ENCODE results near the gene ING5. TPM values are rescaled to one million over a fixed set of nuclear protein-coding genes. Genes with fewer than 3 reads are reported as not detected.

Gene ING5
- total and polyA plus RNA-seq, 9 donors, result 24.9 to 57.1 (median 39.6) TPM

DNA sequence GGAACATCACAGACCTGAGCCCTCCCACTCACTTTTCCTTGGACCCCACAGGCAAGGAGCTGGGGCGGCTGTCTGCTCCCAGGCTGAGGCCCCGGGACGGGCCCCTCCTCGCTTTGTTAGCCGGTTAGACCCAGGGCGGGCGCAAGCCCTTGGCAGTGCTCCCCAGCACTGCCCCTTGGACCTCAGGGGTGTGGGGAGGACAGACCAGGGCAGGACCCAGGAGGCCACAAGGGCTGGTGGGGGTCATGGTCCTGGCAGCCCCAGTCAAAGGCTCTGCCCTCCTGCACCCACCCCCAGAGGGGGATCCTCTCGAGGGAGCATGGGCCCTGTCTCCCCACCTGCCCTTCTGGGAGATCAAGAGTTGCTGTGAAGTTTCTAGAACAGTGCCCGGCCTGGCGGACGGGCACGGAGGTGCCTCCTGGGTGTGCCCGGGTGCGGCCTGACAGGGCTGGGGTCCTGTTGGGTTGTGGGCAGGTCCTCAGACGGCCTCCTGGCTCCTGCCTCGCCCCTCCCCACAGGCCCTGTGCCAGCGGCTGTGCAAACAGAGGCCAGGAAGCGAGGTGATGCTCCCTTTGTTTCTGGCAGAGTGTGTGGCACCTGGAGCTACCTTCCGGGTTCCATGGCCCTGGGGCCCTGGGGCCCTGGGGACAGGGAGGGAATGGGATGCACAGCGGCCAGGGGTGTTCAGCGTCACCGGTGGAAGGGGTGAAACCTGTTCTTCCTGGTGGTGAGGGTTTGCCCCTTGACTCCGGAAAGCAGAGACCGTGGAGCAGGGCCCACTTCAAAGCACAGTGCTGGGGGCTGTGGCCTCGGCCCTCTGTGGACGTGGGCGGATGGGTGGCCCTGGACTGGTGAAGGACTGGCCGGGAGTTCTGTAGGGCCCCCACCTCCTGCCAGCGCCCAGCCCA lies 71.9 kb downstream of the ING5 start:
- DNase-seq, result peak in 3 of 5 donors; percentile 15 to 38 (median 20)
- TF ChIP-seq, protein P1, sequence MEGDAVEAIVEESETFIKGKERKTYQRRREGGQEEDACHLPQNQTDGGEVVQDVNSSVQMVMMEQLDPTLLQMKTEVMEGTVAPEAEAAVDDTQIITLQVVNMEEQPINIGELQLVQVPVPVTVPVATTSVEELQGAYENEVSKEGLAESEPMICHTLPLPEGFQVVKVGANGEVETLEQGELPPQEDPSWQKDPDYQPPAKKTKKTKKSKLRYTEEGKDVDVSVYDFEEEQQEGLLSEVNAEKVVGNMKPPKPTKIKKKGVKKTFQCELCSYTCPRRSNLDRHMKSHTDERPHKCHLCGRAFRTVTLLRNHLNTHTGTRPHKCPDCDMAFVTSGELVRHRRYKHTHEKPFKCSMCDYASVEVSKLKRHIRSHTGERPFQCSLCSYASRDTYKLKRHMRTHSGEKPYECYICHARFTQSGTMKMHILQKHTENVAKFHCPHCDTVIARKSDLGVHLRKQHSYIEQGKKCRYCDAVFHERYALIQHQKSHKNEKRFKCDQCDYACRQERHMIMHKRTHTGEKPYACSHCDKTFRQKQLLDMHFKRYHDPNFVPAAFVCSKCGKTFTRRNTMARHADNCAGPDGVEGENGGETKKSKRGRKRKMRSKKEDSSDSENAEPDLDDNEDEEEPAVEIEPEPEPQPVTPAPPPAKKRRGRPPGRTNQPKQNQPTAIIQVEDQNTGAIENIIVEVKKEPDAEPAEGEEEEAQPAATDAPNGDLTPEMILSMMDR (IDR thresholded peaks at IDR 0.05), result no peak
- no peak for TF ChIP-seq POLR2A (IDR thresholded peaks at IDR 0.05)
- TF ChIP-seq EP300 (IDR thresholded peaks at IDR 0.05), result no peak
- no peak overlapping the region for H3K4me3 ChIP-seq
- H3K4me1 ChIP-seq (ENCODE audit: insufficient read depth), result peaks cover 3% of the 10 kb centered on the region
- intact Hi-C loops (cut with DNase I), result no loop called here
- no peaks in the 10 kb centered on the region for H3K36me3 ChIP-seq
- no peaks in the 10 kb centered on the region for H3K9me3 ChIP-seq
- H3K27ac ChIP-seq, result no peak overlapping the region
- 51 to 63% (median 57%) methylated on average over 23 to 29 of the region's 29 CpGs for WGBS, 3 donors
- no peaks in the 10 kb centered on the region for H3K27me3 ChIP-seq

DNA sequence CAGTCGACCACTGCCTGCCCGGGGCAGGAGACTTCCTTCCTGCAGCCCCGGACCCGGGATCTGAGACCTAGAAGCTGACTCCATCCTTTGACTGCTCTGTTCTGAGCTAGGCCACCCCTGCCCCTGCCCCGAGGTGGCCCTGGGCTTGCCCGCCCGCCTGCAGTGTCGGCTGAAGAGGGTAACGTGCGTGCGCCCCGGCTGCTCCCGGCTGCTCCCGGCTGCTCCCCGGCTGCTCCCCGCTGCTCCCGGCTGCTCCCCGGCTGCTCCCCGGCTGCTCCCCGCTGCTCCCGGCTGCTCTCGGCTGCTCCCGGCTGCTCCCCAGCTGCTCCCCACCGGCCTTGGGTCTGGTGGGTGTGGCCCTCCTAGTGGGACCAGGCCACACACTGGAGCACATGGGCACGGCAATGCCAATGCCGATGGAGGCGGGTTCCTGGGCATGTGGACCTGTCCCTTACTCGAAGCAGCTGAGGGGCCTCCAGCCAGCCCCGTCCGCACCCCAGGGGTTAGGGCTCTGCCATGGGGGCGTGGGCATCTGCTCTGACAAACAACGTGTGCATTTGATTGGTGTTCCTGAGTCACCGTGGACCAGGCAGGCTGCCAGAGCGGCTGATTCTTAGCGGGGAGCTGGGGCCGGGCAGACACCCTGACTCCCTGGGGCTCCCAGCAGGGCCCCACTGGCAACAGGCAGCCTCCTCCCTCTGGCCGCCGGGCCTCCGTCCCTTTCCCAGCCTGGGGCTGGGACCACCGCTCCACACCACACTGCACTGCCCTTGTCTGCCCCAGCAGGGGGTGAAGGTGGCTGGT lies 72.8 kb downstream of the ING5 start:
- DNase-seq, result peak in 3 of 5 donors; percentile 33 to 52 (median 35)
- H3K9me3 ChIP-seq, result no peaks in the 10 kb centered on the region
- H3K27ac ChIP-seq, result no peak overlapping the region
- H3K4me3 ChIP-seq, result no peak overlapping the region
- H3K4me1 ChIP-seq (ENCODE audit: insufficient read depth), result peaks cover 3% of the 10 kb centered on the region
- no peaks in the 10 kb centered on the region for H3K36me3 ChIP-seq
- TF ChIP-seq EP300 (IDR thresholded peaks at IDR 0.05) (no peak), POLR2A (IDR thresholded peaks at IDR 0.05) (no peak)
- TF ChIP-seq, protein P1 (IDR thresholded peaks at IDR 0.05), result no peak
- intact Hi-C loops (cut with DNase I), result no loop called here
- WGBS, 3 donors, result 37 to 63% (median 39%) methylated on average over 35 to 40 of the region's 40 CpGs
- H3K27me3 ChIP-seq, result no peaks in the 10 kb centered on the region

DNA sequence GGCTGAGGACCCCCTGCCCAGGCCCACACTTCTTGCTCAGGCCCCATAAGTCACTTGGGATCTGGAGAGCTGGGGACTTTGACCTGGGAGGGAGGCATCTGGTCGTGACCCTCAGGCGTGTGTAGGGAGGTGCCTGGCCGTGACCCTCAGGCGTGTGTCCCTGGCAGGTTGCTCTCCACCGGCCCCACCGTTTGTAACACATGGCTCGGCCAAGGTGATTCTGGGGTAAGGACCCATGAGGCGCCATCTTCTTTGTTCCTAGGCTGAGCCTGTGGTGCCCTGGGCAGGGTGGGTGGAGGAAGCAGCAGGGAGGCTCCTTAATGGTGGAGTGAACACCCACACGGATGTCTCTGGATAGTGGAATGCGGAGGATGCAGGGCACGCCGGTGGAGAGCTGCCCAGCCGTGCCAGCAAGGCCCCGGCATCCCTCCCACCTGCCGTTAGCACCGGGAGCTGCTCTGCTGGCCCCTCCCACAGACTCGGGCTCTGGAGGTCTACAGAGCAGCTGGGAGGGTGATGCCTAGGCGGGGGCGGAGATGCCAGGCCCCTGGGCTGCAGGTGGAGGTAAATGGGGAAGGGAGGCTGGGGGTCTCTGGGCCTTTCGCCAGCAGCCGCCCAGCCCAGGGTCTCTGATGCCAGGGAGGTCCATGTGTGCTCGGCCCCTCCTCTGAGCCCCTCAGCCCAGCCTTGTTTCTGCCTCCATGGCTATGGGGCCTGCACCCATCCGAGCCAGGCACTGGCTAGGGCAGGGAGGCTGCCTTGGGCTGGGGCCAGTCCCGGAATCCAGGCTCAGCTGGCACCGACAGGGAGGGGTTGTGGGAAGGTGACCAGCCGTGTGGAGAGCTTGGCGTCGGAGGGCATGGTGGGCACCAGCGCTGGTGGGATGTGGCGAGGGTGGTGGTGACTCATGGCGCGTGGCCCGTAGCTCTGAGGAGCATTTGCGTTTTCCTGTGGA lies 73.7 kb downstream of the ING5 start:
- 39 to 68% (median 41%) methylated on average over 30 to 34 of the region's 34 CpGs for WGBS, 3 donors
- Histone ChIP-seq H3K36me3 (no peaks in the 10 kb centered on the region), H3K27ac (no peak overlapping the region), H3K4me3 (no peak overlapping the region), H3K9me3 (no peaks in the 10 kb centered on the region), H3K27me3 (no peaks in the 10 kb centered on the region), H3K4me1 (ENCODE audit: insufficient read depth) (peaks cover 3% of the 10 kb centered on the region)
- intact Hi-C loops (cut with DNase I), result no loop called here
- peak in 2 of 5 donors; percentile 15 to 33 for DNase-seq
- TF ChIP-seq, protein P1 (IDR thresholded peaks at IDR 0.05), result no peak
- no peak for TF ChIP-seq POLR2A (IDR thresholded peaks at IDR 0.05)
- TF ChIP-seq EP300 (IDR thresholded peaks at IDR 0.05), result no peak
